ENCODE measurements around the gene LIN37.
A peak's percentile ranks its signal among the peaks of the same experiment; 100 is the strongest.

The LIN37 gene

GRCh38 chr19:35748106-35749020, at the start of gene LIN37:
TSS of gene LIN37 (plus strand) at chr19:35748576. CDS start at chr19:35748725, 149 bp downstream.
- DNase-seq: peak; percentile 99 to 100 (median 100)
- intact Hi-C loops (cut with DNase I): loop anchor here (1.0 kb wide), 1 partner anchor 10 kb away; the partner anchor contains the start of gene PROSER3

DNA sequence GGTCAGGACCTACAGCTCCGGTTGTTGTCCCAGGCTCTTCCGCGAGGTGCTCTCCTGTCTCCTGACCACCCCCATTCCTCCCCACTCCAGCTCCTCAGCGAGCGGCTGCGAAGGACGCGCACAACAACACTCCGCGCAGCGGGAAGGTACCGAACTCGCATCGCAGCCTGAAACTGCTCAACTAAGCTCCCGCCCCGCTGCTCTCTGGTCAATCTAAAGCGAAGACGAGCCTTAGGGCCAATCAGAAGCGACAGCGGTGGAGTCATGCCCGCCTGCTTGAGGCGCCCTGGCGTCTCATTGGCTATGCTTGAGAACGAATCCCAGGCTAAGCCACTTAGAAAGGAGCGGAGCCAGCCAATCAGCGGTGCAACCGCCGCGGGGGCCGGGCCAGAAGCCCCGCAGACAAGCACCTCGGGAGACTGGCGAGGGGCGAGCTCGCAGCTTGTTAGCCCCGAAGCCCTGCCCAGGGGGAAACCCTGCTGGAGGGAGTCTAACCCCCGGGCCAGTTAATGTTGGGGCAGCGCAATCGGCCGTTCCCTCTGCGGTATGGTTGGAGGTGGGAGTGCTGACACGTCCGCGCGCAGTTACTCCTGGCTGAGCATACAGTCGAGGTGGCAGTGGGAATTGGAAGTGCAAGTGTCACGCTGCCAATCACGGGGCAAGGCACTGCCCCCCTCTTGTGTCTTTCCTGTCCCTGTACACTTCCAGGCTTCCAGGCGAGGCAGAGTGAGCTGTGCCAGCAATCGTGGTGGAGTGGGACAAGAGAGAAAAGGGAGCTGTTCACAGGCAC, 46.0 kb upstream of the LIN37 start:
- intact Hi-C loops (cut with DNase I): no loop called here
- peak; percentile 95 to 100 (median 98) for DNase-seq

GRCh38 chr19:35703343-35703742, 45.0 kb upstream of the LIN37 start:
- intact Hi-C loops (cut with DNase I): no loop called here
- DNase-seq: peak in 1 of 10 donors; percentile 46

DNA sequence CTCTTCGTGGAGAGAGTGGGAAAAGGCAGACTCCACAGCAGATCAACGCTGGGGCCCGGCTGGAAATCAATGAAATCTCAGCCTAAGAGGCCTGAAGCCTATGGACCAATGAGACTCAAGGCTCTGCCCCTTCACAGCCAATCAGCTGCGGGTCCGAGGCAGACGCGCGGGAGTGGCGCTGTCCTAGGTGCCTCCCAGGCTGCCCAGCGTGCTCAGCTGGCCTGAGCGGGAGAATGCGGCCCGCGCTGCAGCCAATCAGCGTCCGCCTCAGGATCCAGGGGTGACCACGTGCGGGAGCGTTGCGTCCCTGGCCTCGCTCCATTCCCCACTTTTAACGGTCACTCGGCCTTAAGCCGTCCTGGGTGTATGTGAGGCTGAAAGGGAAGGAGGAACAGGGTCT, 44.2 kb upstream of the LIN37 start, which contains the start of gene ZBTB32:
Gene ZBTB32, plus strand, starts transcription at position 341 of the 400 bp plus-strand sequence. CDS start 10,069 bp downstream, outside the sequence.
- intact Hi-C loops (cut with DNase I): no loop called here
- no peak for DNase-seq

DNA sequence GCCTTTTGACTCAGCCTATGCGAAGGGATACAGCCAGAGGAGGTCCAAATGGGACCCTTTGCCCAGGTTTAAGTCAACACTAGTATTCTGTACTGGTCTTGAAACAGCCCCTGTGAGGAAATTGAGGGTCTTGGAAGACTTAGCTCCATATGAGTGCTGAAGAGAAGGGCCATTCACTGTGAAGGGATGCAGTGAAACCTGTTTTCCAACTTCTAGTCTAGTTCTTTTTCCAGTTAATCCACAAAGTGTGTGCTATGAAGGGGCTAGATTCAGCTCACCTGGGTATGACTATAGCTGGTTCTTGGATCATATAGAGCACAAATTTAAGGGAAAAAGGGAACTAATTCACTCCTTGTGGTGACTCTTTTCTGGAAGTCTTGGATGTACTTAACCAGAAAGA, 40.0 kb upstream of the LIN37 start:
- DNase-seq: no peak
- intact Hi-C loops (cut with DNase I): no loop called here

DNA sequence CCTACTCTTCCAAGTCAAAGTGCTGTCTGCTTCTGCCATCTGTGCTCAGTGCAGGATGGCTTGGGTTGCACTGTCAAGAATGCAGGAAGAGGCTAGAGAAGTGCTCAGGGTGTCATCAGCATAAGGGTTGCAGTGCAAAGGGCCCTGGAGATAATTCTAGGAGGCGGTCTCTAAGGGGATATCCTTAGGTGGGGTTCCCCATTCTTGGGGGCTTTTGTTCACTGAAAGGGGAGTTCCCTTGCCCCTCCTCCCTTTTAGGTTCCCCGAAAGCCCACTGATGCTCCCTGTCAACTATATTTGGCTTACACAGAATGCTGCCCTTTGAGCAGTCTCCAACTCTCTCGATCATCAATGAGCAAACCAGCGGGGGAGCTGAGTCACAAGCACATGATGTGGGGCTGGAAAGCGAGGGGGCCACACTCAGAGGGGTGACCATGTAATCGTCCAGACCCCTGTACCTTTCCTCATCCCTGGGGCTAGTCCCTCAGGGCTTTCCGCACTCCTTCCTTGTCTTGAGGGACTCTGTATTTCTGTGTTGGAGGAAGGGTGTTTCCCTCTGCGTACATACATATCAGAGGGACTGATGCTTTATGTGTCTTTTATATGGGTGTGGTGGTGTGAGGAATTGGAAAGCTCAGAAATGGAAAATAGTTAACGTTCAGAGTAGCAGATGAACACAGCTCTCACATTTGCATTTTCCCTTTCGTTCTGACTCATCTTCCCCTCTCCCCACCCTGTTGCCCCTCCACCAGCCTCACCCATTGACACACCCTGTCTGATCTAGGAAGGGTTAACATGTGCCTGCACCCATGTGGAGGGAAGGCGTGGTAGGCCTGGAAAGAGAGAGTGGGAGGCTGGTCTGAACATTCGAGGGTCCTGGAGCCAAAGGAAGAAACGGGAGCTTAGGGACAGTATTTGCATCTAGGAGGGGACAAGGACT, 37.3 kb upstream of the LIN37 start:
- intact Hi-C loops (cut with DNase I): no loop called here
- DNase-seq: no peak

DNA sequence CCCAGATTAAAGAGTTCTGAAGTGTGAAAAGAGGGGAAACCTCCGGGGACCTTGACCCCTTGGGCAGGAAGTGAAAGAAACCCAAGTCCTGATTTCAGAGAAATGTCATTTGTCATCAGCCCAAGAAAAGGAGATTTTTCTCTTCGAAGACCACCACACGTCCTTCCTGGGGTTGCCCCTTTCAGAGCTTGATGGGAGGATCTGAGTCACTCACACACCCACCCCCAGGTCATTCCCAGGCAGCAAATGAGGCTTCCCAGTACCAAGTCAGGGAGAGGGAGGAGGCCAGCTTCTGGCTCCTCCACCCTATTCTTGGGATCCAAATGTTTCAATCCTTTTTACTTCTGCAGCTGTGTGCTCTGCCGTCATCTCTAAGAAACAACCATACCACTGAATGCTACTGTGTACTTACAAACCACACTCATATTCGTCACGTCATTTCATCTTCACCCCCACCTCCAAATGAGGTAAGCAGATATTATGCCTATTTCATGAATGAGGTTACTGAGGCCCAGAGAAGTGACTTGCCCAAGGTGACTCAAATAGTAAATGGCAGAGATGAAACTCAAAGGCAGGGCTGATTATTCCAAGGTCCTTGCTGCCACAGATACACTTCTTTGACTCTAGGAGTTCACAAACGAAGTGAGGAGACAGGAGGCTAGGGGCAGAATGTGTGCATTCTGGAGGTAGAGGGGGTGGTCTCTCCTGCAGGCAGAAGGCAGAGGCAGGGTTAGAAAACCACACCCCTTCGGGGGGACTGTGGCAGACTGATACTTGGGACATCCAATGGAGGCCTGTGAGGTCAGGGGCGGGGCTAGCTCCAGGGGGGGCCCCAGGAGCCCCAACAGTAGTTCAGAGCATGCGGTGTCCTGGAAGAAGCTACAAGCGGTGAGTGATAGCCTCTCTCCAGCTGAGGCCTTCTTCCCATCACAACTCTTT, 35.5 kb upstream of the LIN37 start:
- intact Hi-C loops (cut with DNase I): no loop called here
- DNase-seq: no peak

GRCh38 chr19:35713506-35713850, 34.9 kb upstream of the LIN37 start:
- no peak for DNase-seq
- intact Hi-C loops (cut with DNase I): no loop called here

DNA sequence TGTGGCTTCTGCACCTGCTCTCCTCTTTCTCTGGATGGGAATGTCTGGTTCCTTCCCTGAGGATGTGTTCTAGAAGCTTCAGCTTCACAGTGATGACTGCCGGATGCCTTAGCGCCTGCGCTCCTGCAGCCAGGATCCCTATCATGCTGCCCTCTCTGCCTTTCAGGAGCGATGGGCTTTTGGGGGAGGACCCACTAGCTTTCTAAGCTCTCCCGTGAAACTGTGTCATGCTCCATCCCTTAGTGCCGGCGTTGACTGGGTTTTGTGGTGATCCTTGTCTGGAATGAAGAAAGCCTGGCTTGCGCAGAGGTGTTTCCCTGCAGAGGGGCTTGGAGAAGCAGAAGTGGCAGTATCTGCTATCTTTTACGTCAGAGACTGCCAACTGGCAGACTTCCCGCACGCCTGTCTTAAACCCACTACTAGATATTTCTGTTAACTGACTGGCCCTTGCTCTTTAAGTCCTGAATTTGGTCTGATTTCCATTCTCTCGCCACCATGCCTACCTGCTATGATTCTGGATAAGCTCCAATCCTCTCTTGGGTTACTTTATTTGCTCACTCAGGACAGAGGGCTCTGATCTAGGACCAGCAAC, 34.4 kb upstream of the LIN37 start:
- intact Hi-C loops (cut with DNase I): no loop called here
- DNase-seq: no peak

- DNase-seq: no peak
- intact Hi-C loops (cut with DNase I): no loop called here
These were observed 33.6 kb upstream of the LIN37 start for GRCh38 chr19:35714601-35715354.

GRCh38 chr19:35715355-35715809, 33.0 kb upstream of the LIN37 start:
- no peak for DNase-seq
- intact Hi-C loops (cut with DNase I): no loop called here

DNA sequence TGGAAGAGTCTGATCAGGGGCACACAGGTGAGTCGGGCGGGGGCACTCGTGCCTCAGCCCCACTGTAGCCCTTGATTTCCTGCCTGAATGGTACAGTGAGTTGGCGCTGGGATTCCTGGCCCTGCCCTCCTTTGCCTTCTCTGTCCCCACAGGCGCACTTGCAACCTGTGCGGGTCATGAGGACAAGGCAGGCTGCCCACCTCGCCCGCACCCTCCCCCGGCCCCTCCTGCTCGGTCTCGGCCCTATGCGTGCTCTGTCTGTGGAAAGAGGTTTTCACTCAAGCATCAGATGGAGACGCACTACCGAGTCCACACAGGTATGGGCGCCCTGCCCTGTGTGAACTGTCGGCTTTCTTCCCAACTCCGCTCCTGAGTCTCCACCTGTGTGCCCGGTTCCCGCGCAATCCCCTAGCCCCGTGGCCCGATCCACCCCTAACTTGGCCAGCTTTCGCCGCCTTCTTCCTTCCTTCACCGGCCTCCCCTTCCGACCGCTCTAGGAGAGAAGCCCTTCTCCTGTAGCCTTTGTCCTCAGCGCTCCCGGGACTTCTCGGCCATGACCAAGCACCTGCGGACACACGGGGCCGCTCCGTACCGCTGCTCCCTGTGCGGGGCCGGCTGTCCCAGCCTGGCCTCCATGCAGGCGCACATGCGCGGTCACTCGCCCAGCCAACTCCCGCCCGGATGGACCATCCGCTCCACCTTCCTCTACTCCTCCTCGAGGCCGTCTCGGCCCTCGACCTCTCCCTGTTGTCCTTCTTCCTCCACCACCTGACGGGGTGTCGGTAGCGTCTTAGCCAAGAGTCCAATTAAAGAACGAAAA, 32.2 kb upstream of the LIN37 start:
- DNase-seq: peak in 8 of 10 donors; percentile 53 to 95 (median 70)
- intact Hi-C loops (cut with DNase I): loop anchor here (1.0 kb wide), 2 partner anchors 22 to 167 kb away; no protein-coding TSS in a partner anchor

GRCh38 chr19:35716801-35717664, 31.3 kb upstream of the LIN37 start:
- intact Hi-C loops (cut with DNase I): loop anchor here (1.0 kb wide), 3 partner anchors 23 to 172 kb away; partner anchors contain the start of gene TMEM147
- peak; percentile 83 to 99 (median 94) for DNase-seq

- intact Hi-C loops (cut with DNase I): loop anchor here (1.0 kb wide), 1 partner anchor 173 kb away; the partner anchor contains the start of gene TMEM147
- DNase-seq: peak in 1 of 10 donors; percentile 91
These were observed 30.6 kb upstream of the LIN37 start, which contains the start of gene KMT2B for GRCh38 chr19:35717665-35718344. TSS of gene KMT2B (plus strand) at chr19:35718003. CDS start at chr19:35718019, 16 bp downstream.
